Endothelial cell of umbilical vein (primary cell): ENCODE data around the gene NECTIN4. TPM values are rescaled to one million over a fixed set of nuclear protein-coding genes. Genes with fewer than 3 reads are reported as not detected.

Experiments
- BruUV-seq: library from RNA; stranded (reverse); fragments of 400-500 nt; replicated peaks from 2 replicates; lab custom pipeline; 2021; lab: Mats Ljungman, UMichigan
- CTCF ChIA-PET: fragments of 300-600, 350-600 bp; sonication (Branson Sonifier 250); formaldehyde crosslinking; loops from one replicate; lab custom pipeline; 2021; ENCODE audit warnings: antibody characterized with exemption, inconsistent platforms; lab: Charles Lee
- POLR2A ChIA-PET: fragments of 300-600, 350-600 bp; sonication (Branson Sonifier 250); formaldehyde crosslinking; loops from one replicate; lab custom pipeline; 2021; ENCODE audit warnings: antibody characterized with exemption, inconsistent platforms; lab: Charles Lee
- DNase-seq: peaks from one replicate; pipeline ENCODE4 v3.0.0-alpha.2; 2011; ENCODE audit warnings: low read depth, low spot score
- FAIRE-seq: peaks from 2 replicates; lab custom pipeline; 2011; peaks lifted over from hg19 to GRCh38; lab: Jason Lieb, UNC
- H2AFZ ChIP-seq: 2 replicates; pipeline ENCODE4 v1.6.0; 2012; ENCODE audit warnings: low read depth, low read length, control low read depth, inconsistent platforms
- H3K27ac ChIP-seq: 2 replicates; pipeline ENCODE4 v1.5.1; 2011; ENCODE audit warnings: low read depth, mild to moderate bottlenecking, control low read depth, low read length, moderate library complexity; ENCODE audit not compliant: insufficient read depth
- H3K27me3 ChIP-seq, 2 experiments: 2 replicates each; pipeline versions ENCODE4 v1.6.0 to v1.6.1; 2011; ENCODE audit warnings: low read length in 2 of 2, mixed read lengths in 1 of 2; ENCODE audit not compliant: control insufficient read depth in 2 of 2, insufficient read depth in 2 of 2
- H3K36me3 ChIP-seq, 2 experiments: 2 replicates in 1 of 2; 3 replicates in 1 of 2; pipeline ENCODE4 v1.5.1; 2011; ENCODE audit warnings: low read length in 2 of 2, mild to moderate bottlenecking in 1 of 2, moderate library complexity in 1 of 2; ENCODE audit not compliant: control insufficient read depth in 2 of 2, insufficient read depth in 2 of 2; ENCODE audit errors: extremely low read depth in 1 of 2
- H3K4me1 ChIP-seq: 3 replicates; pipeline ENCODE4 v1.5.1; 2011; ENCODE audit warnings: mild to moderate bottlenecking, low read length; ENCODE audit not compliant: control insufficient read depth, insufficient read depth; ENCODE audit errors: extremely low read depth
- H3K4me2 ChIP-seq: 2 replicates; pipeline ENCODE4 v1.6.1; 2011; ENCODE audit warnings: low read length, control low read depth, mixed read lengths; ENCODE audit not compliant: insufficient read depth
- H3K4me3 ChIP-seq, 3 experiments: fragments of 200-600 bp in 1 of 3; sonication (generic), shearing (Covaris generic) in 1 of 3; replicated peaks in 1 of 3; 2 replicates each; pipeline ENCODE4 v1.5.1; 2011 to 2016; ENCODE audit warnings: control low read depth in 3 of 3, low read length in 3 of 3, mild to moderate bottlenecking in 2 of 3, inconsistent platforms in 1 of 3, low read depth in 1 of 3, moderate library complexity in 1 of 3; ENCODE audit not compliant: insufficient read depth in 1 of 3
- H3K79me2 ChIP-seq: 2 replicates; pipeline ENCODE4 v1.6.0; 2012; ENCODE audit warnings: low read length, inconsistent platforms; ENCODE audit not compliant: control insufficient read depth, insufficient read depth
- H3K9ac ChIP-seq: replicated peaks from 2 replicates; pipeline ENCODE3; 2011; ENCODE audit warnings: low read length, control low read depth; ENCODE audit not compliant: insufficient read depth; ENCODE audit errors: extremely low read depth
- H3K9me1 ChIP-seq: replicated peaks from 3 replicates; pipeline ENCODE4 v1.6.0; 2011; ENCODE audit warnings: mild to moderate bottlenecking, low read length; ENCODE audit not compliant: control insufficient read depth, insufficient read depth; ENCODE audit errors: extremely low read depth
- H3K9me3 ChIP-seq: replicated peaks from 2 replicates; pipeline ENCODE4 v1.5.1; 2012; ENCODE audit warnings: low read length, inconsistent platforms; ENCODE audit not compliant: control insufficient read depth, insufficient read depth
- H4K20me1 ChIP-seq: replicated peaks from 2 replicates; pipeline ENCODE3; 2011; ENCODE audit warnings: mild to moderate bottlenecking, low read length; ENCODE audit not compliant: control insufficient read depth, insufficient read depth; ENCODE audit errors: extremely low read depth
- EZH2 ChIP-seq: IDR thresholded peaks from 2 replicates; pipeline ENCODE4 v1.6.1; 2012; ENCODE audit warnings: borderline replicate concordance, low read depth, mild to moderate bottlenecking, moderate library complexity, low read length, inconsistent platforms; ENCODE audit not compliant: severe bottlenecking
- FOS ChIP-seq: IDR thresholded peaks from 2 replicates; pipeline ENCODE4 v1.6.1; 2011; ENCODE audit warnings: mild to moderate bottlenecking, low read length, moderate library complexity, borderline replicate concordance; ENCODE audit not compliant: insufficient read depth
- GATA2 ChIP-seq: IDR thresholded peaks from 2 replicates; pipeline ENCODE4 v1.7.0; 2011; ENCODE audit warnings: low read depth, mild to moderate bottlenecking, moderate library complexity, mixed read lengths, low read length; ENCODE audit not compliant: insufficient read length, insufficient read depth
- MYC ChIP-seq: IDR thresholded peaks from one replicate; pipeline ENCODE4 v1.6.1; 2011; ENCODE audit warnings: mild to moderate bottlenecking, low read depth, low read length
- POLR2A ChIP-seq: IDR thresholded peaks from 2 replicates; pipeline ENCODE4 v1.6.1; 2012; ENCODE audit warnings: low read depth, mild to moderate bottlenecking, control low read depth, low read length
- POLR2AphosphoS5 ChIP-seq: IDR thresholded peaks from 2 replicates; pipeline ENCODE4 v1.6.1; 2012; ENCODE audit warnings: low read depth, mild to moderate bottlenecking, control low read depth, low read length, moderate library complexity; ENCODE audit not compliant: insufficient read depth
- dilution Hi-C: fragments of 300-500 bp; cut with MboI; formaldehyde crosslinking; loops from one replicate; pipeline ENCODE4 v1.15.0; 2019; ENCODE audit warnings: low sequenced_read_pairs; ENCODE audit not compliant: extremely low pct_ligation_motif_present
- intact Hi-C: fragments of 100-400 bp; cut with micrococcal nuclease; formaldehyde crosslinking; loops from one replicate; pipeline ENCODE4 v1.10.0; 2022
- polyA plus RNA-seq, 4 experiments: library from polyadenylated mRNA; depleted of rRNA in 3 of 4; stranded (reverse) in 3 of 4; unstranded in 1 of 4; fragments of >200 nt; gene quantifications; 2 replicates each; pipeline versions ENCODE4 v1.2.1 to v1.2.3, GENCODE V29; 2011 to 2012; ENCODE audit warnings: missing spikeins in 1 of 4
- total RNA-seq: library from RNA; stranded (reverse); gene quantifications from 2 replicates; pipeline ENCODE4 v1.2.3, GENCODE V29; 2021
- TF ChIP-seq, protein P1 (sequence below), 2 donors: IDR thresholded peaks; 1 replicate in 1 of 2; 2 replicates in 1 of 2; pipeline ENCODE4 v1.5.1; 2011; ENCODE audit warnings: low read length in 2 of 2, mild to moderate bottlenecking in 2 of 2, moderate library complexity in 2 of 2, control low read depth in 1 of 2, inconsistent platforms in 1 of 2, low read depth in 1 of 2; ENCODE audit not compliant: insufficient read depth in 1 of 2; ENCODE audit errors: extremely low read depth in 1 of 2
- TF ChIP-seq, protein P2 (sequence below): IDR thresholded peaks from 2 replicates; pipeline ENCODE4 v1.6.1; 2011; ENCODE audit not compliant: insufficient read depth, insufficient read length

The NECTIN4 gene
- total and polyA plus RNA-seq, 2 donors (not counting 3 experiments of a cell fraction or from before 2014, with no cell fraction given): 0.15 to 0.58 TPM

DNA sequence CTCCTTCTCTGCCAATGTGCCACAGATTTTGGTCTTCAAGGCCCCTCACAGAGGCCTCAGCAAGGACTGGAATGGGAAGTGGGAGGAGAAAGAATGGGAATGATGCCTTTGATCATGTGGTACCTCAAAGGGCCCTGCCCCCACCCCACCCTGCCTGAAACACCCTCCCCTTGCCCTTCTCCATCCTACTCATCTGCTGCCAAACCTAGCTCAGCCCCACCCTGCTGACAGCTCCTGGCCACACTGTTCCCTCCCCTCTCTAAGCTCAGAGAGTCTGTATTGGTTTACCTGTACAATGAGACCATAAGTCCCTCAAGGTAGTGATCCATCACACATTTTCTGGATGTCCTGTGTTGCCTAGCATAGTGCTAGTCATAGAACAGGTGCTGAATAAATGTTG, 12.9 kb downstream of the NECTIN4 start:
- dilution Hi-C loops (no loop called here), intact Hi-C loops (no loop called here)
- ChIA-PET CTCF (interaction anchor here (0.6 to 0.7 kb wide), 2 partner anchors 31 to 195 kb away, joined by 3 read pairs; partner anchors contain the start of gene USF1), POLR2A (no interaction called here)
- Histone ChIP-seq H3K9me3 (no peaks in the 10 kb centered on the region), H3K27me3 (no peaks in the 10 kb centered on the region), H3K36me3 (no peaks in the 10 kb centered on the region), H2AFZ (no peak overlapping the region), H3K27ac (no peak overlapping the region), H3K79me2 (no peaks in the 10 kb centered on the region), H3K9ac (no peak overlapping the region), H3K4me3 (no peak overlapping the region), H3K9me1 (no peaks in the 10 kb centered on the region), H3K4me2 (no peak overlapping the region), H3K4me1 (no peaks in the 10 kb centered on the region), H4K20me1 (no peaks in the 10 kb centered on the region)
- DNase-seq (no peak), FAIRE-seq (no peak)
- TF ChIP-seq, protein P1, sequence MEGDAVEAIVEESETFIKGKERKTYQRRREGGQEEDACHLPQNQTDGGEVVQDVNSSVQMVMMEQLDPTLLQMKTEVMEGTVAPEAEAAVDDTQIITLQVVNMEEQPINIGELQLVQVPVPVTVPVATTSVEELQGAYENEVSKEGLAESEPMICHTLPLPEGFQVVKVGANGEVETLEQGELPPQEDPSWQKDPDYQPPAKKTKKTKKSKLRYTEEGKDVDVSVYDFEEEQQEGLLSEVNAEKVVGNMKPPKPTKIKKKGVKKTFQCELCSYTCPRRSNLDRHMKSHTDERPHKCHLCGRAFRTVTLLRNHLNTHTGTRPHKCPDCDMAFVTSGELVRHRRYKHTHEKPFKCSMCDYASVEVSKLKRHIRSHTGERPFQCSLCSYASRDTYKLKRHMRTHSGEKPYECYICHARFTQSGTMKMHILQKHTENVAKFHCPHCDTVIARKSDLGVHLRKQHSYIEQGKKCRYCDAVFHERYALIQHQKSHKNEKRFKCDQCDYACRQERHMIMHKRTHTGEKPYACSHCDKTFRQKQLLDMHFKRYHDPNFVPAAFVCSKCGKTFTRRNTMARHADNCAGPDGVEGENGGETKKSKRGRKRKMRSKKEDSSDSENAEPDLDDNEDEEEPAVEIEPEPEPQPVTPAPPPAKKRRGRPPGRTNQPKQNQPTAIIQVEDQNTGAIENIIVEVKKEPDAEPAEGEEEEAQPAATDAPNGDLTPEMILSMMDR (IDR thresholded peaks at IDR 0.05; ENCODE audit: extremely low read depth in 1 of 2, insufficient read depth in 1 of 2, low read depth in 1 of 2, low read length in 2 of 2): no peak
- no peak for TF ChIP-seq EZH2
- no peak for TF ChIP-seq FOS
- TF ChIP-seq, protein P2, sequence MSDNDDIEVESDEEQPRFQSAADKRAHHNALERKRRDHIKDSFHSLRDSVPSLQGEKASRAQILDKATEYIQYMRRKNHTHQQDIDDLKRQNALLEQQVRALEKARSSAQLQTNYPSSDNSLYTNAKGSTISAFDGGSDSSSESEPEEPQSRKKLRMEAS: no peak
- no peak for TF ChIP-seq POLR2A
- no peak for TF ChIP-seq POLR2AphosphoS5
- TF ChIP-seq GATA2: no peak
- no peak for TF ChIP-seq MYC
- no TSS peak for BruUV-seq
